Loucy (cell line): ENCODE data around the gene SPATA3.

Source experiments
- H2AFZ ChIP-seq: fragments of 200-600 bp; sonication (generic); 2 replicates; pipeline ENCODE4 v1.6.0; 2016; ENCODE audit warnings: antibody characterized with exemption, mild to moderate bottlenecking, low read length, moderate library complexity
- H3F3A ChIP-seq: fragments of 200-600 bp; 2 replicates; pipeline ENCODE4 v1.6.0; 2016; ENCODE audit warnings: antibody characterized with exemption, low read depth, mild to moderate bottlenecking
- H3K27me3 ChIP-seq: fragments of 200-600 bp; sonication (generic); 2 replicates; pipeline ENCODE4 v1.6.1; 2014; ENCODE audit warnings: low read length, mild to moderate bottlenecking; ENCODE audit not compliant: insufficient read depth, poor library complexity, severe bottlenecking
- H3K36me3 ChIP-seq: fragments of 200-600 bp; sonication (generic); 2 replicates; pipeline ENCODE4 v1.6.1; 2016; ENCODE audit warnings: low read length; ENCODE audit not compliant: insufficient read depth
- H3K4me1 ChIP-seq: fragments of 200-600 bp; sonication (generic); 2 replicates; pipeline ENCODE4 v1.5.1; 2014; ENCODE audit warnings: low read length, mild to moderate bottlenecking; ENCODE audit not compliant: insufficient read depth, poor library complexity, severe bottlenecking
- H3K4me2 ChIP-seq: fragments of 200-600 bp; sonication (generic); 2 replicates; pipeline ENCODE4 v1.6.0; 2014; ENCODE audit warnings: antibody characterized with exemption, low read length, low read depth, mild to moderate bottlenecking; ENCODE audit not compliant: poor library complexity, severe bottlenecking
- H3K4me3 ChIP-seq: fragments of 200-600 bp; sonication (generic); 2 replicates; pipeline ENCODE4 v1.5.1; 2014; ENCODE audit warnings: low read length, mild to moderate bottlenecking, mixed read lengths; ENCODE audit not compliant: poor library complexity, severe bottlenecking
- H3K79me2 ChIP-seq: fragments of 200-600 bp; sonication (generic); 2 replicates; pipeline ENCODE4 v1.6.1; 2014; ENCODE audit warnings: low read length; ENCODE audit not compliant: insufficient read depth
- H3K9ac ChIP-seq: fragments of 200-600 bp; sonication (generic); 2 replicates; pipeline ENCODE4 v1.6.0; 2014; ENCODE audit warnings: mild to moderate bottlenecking, low read depth, low read length, moderate library complexity; ENCODE audit not compliant: poor library complexity, severe bottlenecking
- H3K9me2 ChIP-seq: fragments of 200-600 bp; sonication (generic); replicated peaks from 2 replicates; pipeline ENCODE4 v1.6.1; 2016; ENCODE audit warnings: low read depth, low read length, mixed read lengths
- H3K9me3 ChIP-seq: fragments of 200-600 bp; sonication (generic); 2 replicates; pipeline ENCODE4 v1.6.1; 2014; ENCODE audit warnings: mild to moderate bottlenecking, antibody characterized with exemption, low read length, low read depth; ENCODE audit not compliant: insufficient read depth
- H4K20me1 ChIP-seq: fragments of 200-600 bp; sonication (generic); 2 replicates; pipeline ENCODE4 v1.6.0; 2014; ENCODE audit warnings: antibody characterized with exemption, low read length, mild to moderate bottlenecking; ENCODE audit not compliant: insufficient read depth, poor library complexity, severe bottlenecking
- CTCF ChIP-seq: fragments of 200-600 bp; sonication (generic); conservative IDR thresholded peaks from 2 replicates; pipeline ENCODE4 v1.5.1; 2014; ENCODE audit warnings: mild to moderate bottlenecking, antibody characterized with exemption, low read length
- EZH2phosphoT487 ChIP-seq: fragments of 200-600 bp; IDR thresholded peaks from 2 replicates; pipeline ENCODE4 v1.6.1; 2018; ENCODE audit warnings: antibody characterized with exemption, mild to moderate bottlenecking, moderate library complexity, borderline replicate concordance

The SPATA3 gene

GRCh38 chr2:231050018-231050901, 54.3 kb downstream of the SPATA3 start:
- H3K4me3 ChIP-seq, result no peak overlapping the region
- no peaks in the 10 kb centered on the region for H3K9me3 ChIP-seq
- no peak for TF ChIP-seq EZH2phosphoT487
- TF ChIP-seq CTCF, result no peak
- no peak overlapping the region for H2AFZ ChIP-seq
- peaks cover 4% of the 10 kb centered on the region for H3K4me1 ChIP-seq
- no peak overlapping the region for H3K9ac ChIP-seq
- no peaks in the 10 kb centered on the region for H3K9me2 ChIP-seq
- H3F3A ChIP-seq, result no peaks in the 10 kb centered on the region
- no peaks in the 10 kb centered on the region for H3K79me2 ChIP-seq
- H3K4me2 ChIP-seq, result no peak overlapping the region
- no peaks in the 10 kb centered on the region for H3K36me3 ChIP-seq
- no peaks in the 10 kb centered on the region for H4K20me1 ChIP-seq
- H3K27me3 ChIP-seq, result peaks cover 4% of the 10 kb centered on the region

- Histone ChIP-seq H3K9me3 (no peaks in the 10 kb centered on the region), H3K4me3 (no peak overlapping the region), H3K27me3 (peaks cover 4% of the 10 kb centered on the region), H3K4me2 (no peak overlapping the region), H4K20me1 (no peaks in the 10 kb centered on the region), H3F3A (no peaks in the 10 kb centered on the region), H3K36me3 (no peaks in the 10 kb centered on the region), H2AFZ (no peak overlapping the region), H3K4me1 (peaks cover 4% of the 10 kb centered on the region), H3K9ac (no peak overlapping the region), H3K9me2 (no peaks in the 10 kb centered on the region), H3K79me2 (no peaks in the 10 kb centered on the region)
- TF ChIP-seq EZH2phosphoT487, result no peak
- TF ChIP-seq CTCF, result no peak
These were observed 55.2 kb downstream of the SPATA3 start for GRCh38 chr2:231051116-231051515.

- no peaks in the 10 kb centered on the region for H3K9me3 ChIP-seq
- TF ChIP-seq EZH2phosphoT487, result no peak
- peak; percentile 83 for TF ChIP-seq CTCF
- no peaks in the 10 kb centered on the region for H3K9me2 ChIP-seq
- peak overlapping the region; percentile 73 for H3K9ac ChIP-seq
- peaks cover 10% of the 10 kb centered on the region for H4K20me1 ChIP-seq
- peaks cover 5% of the 10 kb centered on the region for H3K4me1 ChIP-seq
- peak overlapping the region; percentile 97 for H2AFZ ChIP-seq
- H3K79me2 ChIP-seq, result peaks cover 10% of the 10 kb centered on the region
- peaks cover 5% of the 10 kb centered on the region for H3K27me3 ChIP-seq
- peak overlapping the region; percentile 78 for H3K4me2 ChIP-seq
- H3F3A ChIP-seq, result no peaks in the 10 kb centered on the region
- no peaks in the 10 kb centered on the region for H3K36me3 ChIP-seq
- H3K4me3 ChIP-seq, result peak overlapping the region; percentile 83
These were observed 56.9 kb downstream of the SPATA3 start for GRCh38 chr2:231052494-231053451.
